ENCODE data around the gene GDA. TPM values are rescaled to one million over a fixed set of nuclear protein-coding genes. Genes with fewer than 3 reads are reported as not detected.
A peak's percentile ranks its signal among the peaks of the same experiment; 100 is the strongest.

Gene GDA
- total and polyA plus RNA-seq, 12 donors = 0.11 to 5.5 (median 0.39) TPM; not detected in 3

DNA sequence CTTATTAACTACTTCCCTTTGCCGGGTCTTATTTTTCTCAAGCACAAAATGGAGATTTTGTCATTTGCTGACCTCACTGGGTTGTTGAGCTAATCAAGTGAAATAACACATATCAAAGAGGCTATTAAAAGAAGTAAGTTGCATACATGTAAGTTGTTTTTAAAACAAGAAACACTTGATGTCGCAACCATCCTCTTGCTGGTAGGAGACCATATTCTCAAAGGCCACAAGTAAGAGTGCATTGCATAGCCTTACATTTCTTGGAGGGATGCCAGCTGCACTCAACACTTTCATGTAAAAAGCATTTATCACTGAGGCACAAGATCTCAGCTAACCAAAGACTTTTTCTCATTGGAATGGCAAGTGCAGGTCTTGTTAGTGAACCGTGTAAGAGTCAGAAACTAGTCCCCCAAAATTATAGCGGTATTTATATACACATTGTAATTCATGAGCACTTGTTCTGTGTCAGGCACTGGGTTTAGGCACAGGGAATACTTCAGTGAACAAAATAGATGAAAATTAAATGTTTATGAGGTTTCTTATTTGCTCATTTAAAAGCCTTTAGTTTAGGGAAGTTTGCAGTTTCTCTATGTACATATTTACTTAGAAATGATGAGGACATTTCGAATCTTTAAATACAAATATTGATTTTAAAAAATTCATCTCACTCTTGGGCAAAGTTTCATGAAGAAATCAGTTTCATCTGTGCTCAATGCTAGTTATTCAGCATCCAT lies 143.8 kb downstream of the GDA start:
- Histone ChIP-seq H3K4me3 (no peak overlapping the region), H3K27ac (peak overlapping the region in 1 of 10 donors; percentile 68), H3K9me3 (no peaks in the 10 kb centered on the region), H3K36me3 (no peaks in the 10 kb centered on the region), H3K27me3 (no peaks in the 10 kb centered on the region), H3K4me1 (peaks cover 0 to 33% (median 8%) of the 10 kb centered on the region in 9 donors)
- intact Hi-C loops (cut with DNase I) = loop anchor here (1.0 to 10.0 kb wide), 8 partner anchors 62 to 529 kb away; no protein-coding TSS in a partner anchor
- no peak for DNase-seq
- ATAC-seq = peak in 1 of 8 donors; percentile 58
- TF ChIP-seq, protein P1, sequence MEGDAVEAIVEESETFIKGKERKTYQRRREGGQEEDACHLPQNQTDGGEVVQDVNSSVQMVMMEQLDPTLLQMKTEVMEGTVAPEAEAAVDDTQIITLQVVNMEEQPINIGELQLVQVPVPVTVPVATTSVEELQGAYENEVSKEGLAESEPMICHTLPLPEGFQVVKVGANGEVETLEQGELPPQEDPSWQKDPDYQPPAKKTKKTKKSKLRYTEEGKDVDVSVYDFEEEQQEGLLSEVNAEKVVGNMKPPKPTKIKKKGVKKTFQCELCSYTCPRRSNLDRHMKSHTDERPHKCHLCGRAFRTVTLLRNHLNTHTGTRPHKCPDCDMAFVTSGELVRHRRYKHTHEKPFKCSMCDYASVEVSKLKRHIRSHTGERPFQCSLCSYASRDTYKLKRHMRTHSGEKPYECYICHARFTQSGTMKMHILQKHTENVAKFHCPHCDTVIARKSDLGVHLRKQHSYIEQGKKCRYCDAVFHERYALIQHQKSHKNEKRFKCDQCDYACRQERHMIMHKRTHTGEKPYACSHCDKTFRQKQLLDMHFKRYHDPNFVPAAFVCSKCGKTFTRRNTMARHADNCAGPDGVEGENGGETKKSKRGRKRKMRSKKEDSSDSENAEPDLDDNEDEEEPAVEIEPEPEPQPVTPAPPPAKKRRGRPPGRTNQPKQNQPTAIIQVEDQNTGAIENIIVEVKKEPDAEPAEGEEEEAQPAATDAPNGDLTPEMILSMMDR (IDR thresholded peaks at IDR 0.05) = no peak
- WGBS, 2 donors = 52 to 62% methylated on average over 5 of the region's 5 CpGs

DNA sequence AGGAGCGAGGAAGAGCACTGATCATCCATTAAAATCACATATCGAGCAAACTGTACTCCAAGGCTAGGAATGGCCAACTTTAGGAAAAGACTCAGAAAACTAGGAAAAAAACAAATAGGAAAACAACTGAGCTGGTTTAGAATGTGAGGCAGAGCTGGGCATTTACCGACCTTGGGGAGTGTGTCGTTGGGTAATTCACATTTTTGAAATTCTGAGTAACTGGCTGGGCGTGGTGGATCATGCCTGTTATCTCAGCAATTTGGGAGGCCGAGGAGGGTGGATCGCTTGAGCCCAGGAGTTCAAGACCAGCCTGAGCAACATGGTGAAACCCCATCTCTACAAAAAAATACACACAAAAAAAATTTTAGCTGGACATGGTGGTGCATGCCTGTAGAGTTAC lies 145.7 kb downstream of the GDA start:
- ATAC-seq (no peak), DNase-seq (no peak)
- intact Hi-C loops (cut with DNase I) = loop anchor here in 7 of 10 donors (5.0 to 10.0 kb wide), 6 partner anchors 60 to 527 kb away; no protein-coding TSS in a partner anchor
- TF ChIP-seq, protein P1 (IDR thresholded peaks at IDR 0.05) = no peak
- no peaks in the 10 kb centered on the region for H3K36me3 ChIP-seq
- H3K27ac ChIP-seq = peak overlapping the region in 1 of 10 donors; percentile 68
- no peaks in the 10 kb centered on the region for H3K9me3 ChIP-seq
- H3K4me3 ChIP-seq = no peak overlapping the region
- WGBS, 2 donors = 71 to 79% methylated on average over 7 of the region's 7 CpGs
- no peaks in the 10 kb centered on the region for H3K27me3 ChIP-seq
- H3K4me1 ChIP-seq = peaks cover 0 to 37% (median 9%) of the 10 kb centered on the region in 9 donors

DNA sequence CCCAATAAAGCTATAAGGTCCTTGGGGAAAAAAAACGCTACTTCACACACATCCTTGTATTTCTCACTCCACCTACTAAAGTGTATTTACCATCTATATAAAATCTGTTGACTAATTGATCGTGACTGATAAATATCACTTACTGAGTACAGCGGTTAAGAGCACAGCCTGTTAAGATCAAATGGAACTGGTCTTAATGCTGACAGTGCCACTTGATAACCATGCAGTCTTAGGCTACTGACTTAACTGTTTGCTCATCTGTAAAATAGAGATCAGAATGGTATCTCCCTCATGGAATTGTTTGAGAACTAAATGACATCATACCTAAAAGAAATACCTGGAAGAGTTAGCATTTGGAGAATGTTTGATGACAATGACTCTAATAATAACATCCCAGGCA lies 148.3 kb downstream of the GDA start:
- intact Hi-C loops (cut with DNase I) = loop anchor here in 2 of 10 donors (10.0 kb wide), 2 partner anchors 57 to 457 kb away; no protein-coding TSS in a partner anchor
- TF ChIP-seq, protein P1 (IDR thresholded peaks at IDR 0.05) = no peak

DNA sequence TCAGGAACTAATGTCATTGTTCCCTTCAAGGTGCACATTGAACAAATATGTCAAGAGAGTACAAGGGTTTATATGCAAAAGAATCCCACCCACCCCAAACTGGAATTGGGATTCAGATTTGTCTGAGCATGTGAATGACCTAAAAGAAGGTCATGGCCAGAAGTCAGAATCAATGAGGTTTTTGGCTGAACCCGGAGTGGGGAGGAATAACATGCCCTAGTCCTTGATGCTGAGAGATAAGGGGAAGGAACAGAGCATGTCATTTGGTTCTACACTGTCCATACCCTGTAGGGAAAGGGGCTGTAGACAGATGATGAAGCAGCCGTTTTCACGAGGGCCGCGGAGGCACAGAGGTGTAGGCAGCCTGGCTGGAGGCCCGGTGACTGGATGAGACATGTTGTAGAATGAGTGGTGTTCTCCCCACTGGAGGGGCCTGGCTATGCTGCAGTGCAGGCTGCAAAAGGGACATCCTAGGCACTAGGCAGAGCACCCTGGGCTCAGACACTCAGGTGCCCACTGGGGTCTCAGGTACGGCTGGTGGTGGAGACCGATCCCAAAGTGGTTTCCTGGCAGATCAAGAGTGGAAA lies 149.9 kb downstream of the GDA start:
- 83 to 84% methylated on average over 8 of the region's 8 CpGs for WGBS, 2 donors
- H3K36me3 ChIP-seq = no peaks in the 10 kb centered on the region
- H3K9me3 ChIP-seq = no peaks in the 10 kb centered on the region
- H3K4me3 ChIP-seq = no peak overlapping the region
- TF ChIP-seq, protein P1 (IDR thresholded peaks at IDR 0.05) = no peak
- H3K4me1 ChIP-seq = peaks cover 0 to 32% (median 0%) of the 10 kb centered on the region in 9 donors
- H3K27me3 ChIP-seq = no peaks in the 10 kb centered on the region
- DNase-seq (no peak), ATAC-seq (no peak)
- H3K27ac ChIP-seq = no peak overlapping the region
- intact Hi-C loops (cut with DNase I) = loop anchor here in 2 of 10 donors (10.0 kb wide), 2 partner anchors 56 to 456 kb away; no protein-coding TSS in a partner anchor

More for the DNA sequence above, 148.3 kb downstream of the GDA start:
- DNase-seq (no peak), ATAC-seq (no peak)
- Histone ChIP-seq H3K36me3 (no peaks in the 10 kb centered on the region), H3K27me3 (no peaks in the 10 kb centered on the region), H3K4me3 (no peak overlapping the region), H3K9me3 (no peaks in the 10 kb centered on the region), H3K4me1 (peaks cover 0 to 38% (median 6%) of the 10 kb centered on the region in 9 donors), H3K27ac (no peak overlapping the region)
- 71 to 77% methylated on average over 3 of the region's 3 CpGs for WGBS, 2 donors
